MM.1S (cell line): Measurements from ENCODE around the gene STEAP2.

ENCODE experiments used
- DNase-seq: peaks from one replicate; pipeline ENCODE4 v3.0.0-alpha.2; 2015
- H2AFZ ChIP-seq: fragments of 300-600 bp; sonication (generic); 2 replicates; pipeline ENCODE4 v1.6.0; 2016; ENCODE audit warnings: antibody characterized with exemption, low read length
- H3F3A ChIP-seq: fragments of 300-600 bp; sonication (generic); 2 replicates; pipeline ENCODE4 v1.6.1; 2016; ENCODE audit warnings: mild to moderate bottlenecking, antibody characterized with exemption, low read length, moderate library complexity, mixed read lengths; ENCODE audit not compliant: insufficient read depth
- H3K27ac ChIP-seq: fragments of 300-600 bp; sonication (generic); 2 replicates; pipeline ENCODE4 v1.5.1; 2016; ENCODE audit warnings: mild to moderate bottlenecking, low read length
- H3K27me3 ChIP-seq: fragments of 300-600 bp; sonication (generic); replicated peaks from 2 replicates; pipeline ENCODE4 v1.6.0; 2016; ENCODE audit warnings: low read length; ENCODE audit not compliant: insufficient read depth
- H3K36me3 ChIP-seq: fragments of 300-600 bp; sonication (generic); replicated peaks from 2 replicates; pipeline ENCODE4 v1.6.1; 2016; ENCODE audit warnings: mild to moderate bottlenecking, low read length, mixed read lengths; ENCODE audit not compliant: insufficient read depth
- H3K4me1 ChIP-seq: fragments of 300-600 bp; sonication (generic); 2 replicates; pipeline ENCODE4 v1.6.1; 2016; ENCODE audit warnings: low read length, mixed read lengths
- H3K4me2 ChIP-seq: fragments of 300-600 bp; sonication (generic); 2 replicates; pipeline ENCODE4 v1.6.0; 2016; ENCODE audit warnings: low read depth, low read length
- H3K4me3 ChIP-seq: fragments of 300-600 bp; sonication (generic); 2 replicates; pipeline ENCODE4 v1.5.1; 2016; ENCODE audit warnings: low read length, mixed read lengths
- H3K79me2 ChIP-seq: fragments of 300-600 bp; sonication (generic); 2 replicates; pipeline ENCODE4 v1.6.1; 2016; ENCODE audit warnings: mixed run types, low read length, mixed read lengths
- H3K9ac ChIP-seq: fragments of 300-600 bp; sonication (generic); 2 replicates; pipeline ENCODE4 v1.6.1; 2016; ENCODE audit warnings: low read length, mixed read lengths
- H3K9me2 ChIP-seq: fragments of 300-600 bp; sonication (generic); replicated peaks from 2 replicates; pipeline ENCODE4 v1.6.1; 2016; ENCODE audit warnings: mild to moderate bottlenecking, low read length, mixed read lengths; ENCODE audit not compliant: insufficient read depth
- H3K9me3 ChIP-seq: fragments of 300-600 bp; sonication (generic); replicated peaks from 2 replicates; pipeline ENCODE4 v1.6.1; 2016; ENCODE audit warnings: mild to moderate bottlenecking, low read length, mixed read lengths; ENCODE audit not compliant: insufficient read depth
- H4K20me1 ChIP-seq: fragments of 300-600 bp; sonication (generic); 2 replicates; pipeline ENCODE4 v1.6.1; 2016; ENCODE audit warnings: mild to moderate bottlenecking, low read length, moderate library complexity, mixed read lengths; ENCODE audit not compliant: insufficient read depth
- EZH2 ChIP-seq: fragments of 300-600 bp; sonication (generic); optimal IDR thresholded peaks from 2 replicates; pipeline ENCODE3; 2017; ENCODE audit warnings: low read depth, mild to moderate bottlenecking, antibody characterized with exemption, low read length, mixed read lengths
- EZH2phosphoT487 ChIP-seq: fragments of 300-600 bp; sonication (generic); IDR thresholded peaks from 2 replicates; pipeline ENCODE4 v1.6.1; 2018; ENCODE audit warnings: antibody characterized with exemption, low read length
- TF ChIP-seq, protein P1 (sequence below): fragments of 300-600 bp; sonication (generic); IDR thresholded peaks from 2 replicates; pipeline ENCODE4 v1.5.1; 2016; ENCODE audit warnings: antibody characterized with exemption, low read length, mixed read lengths

STEAP2 gene

DNA sequence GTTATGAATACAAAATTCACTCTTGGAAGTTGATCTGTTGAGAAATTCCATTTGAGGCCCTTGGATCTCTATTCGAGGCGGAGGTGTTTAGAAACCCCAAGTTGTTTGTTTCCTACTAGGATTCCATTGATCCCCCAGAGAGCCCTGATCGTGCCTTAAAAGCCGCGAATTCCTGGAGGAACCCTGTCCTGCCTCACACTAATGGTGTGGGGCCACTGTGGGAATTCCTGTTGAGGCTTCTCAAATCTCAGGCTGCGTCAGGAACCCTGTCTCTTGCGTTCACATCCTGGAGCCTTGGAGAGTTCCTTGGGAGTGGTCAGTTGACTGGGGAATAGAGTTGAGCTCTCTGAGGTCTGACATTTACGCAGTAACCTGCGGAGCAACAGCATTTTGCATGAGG lies 34.6 kb downstream of the STEAP2 start:
- DNase-seq, result no peak
- TF ChIP-seq EZH2 (no peak), EZH2phosphoT487 (no peak)
- TF ChIP-seq, protein P1, sequence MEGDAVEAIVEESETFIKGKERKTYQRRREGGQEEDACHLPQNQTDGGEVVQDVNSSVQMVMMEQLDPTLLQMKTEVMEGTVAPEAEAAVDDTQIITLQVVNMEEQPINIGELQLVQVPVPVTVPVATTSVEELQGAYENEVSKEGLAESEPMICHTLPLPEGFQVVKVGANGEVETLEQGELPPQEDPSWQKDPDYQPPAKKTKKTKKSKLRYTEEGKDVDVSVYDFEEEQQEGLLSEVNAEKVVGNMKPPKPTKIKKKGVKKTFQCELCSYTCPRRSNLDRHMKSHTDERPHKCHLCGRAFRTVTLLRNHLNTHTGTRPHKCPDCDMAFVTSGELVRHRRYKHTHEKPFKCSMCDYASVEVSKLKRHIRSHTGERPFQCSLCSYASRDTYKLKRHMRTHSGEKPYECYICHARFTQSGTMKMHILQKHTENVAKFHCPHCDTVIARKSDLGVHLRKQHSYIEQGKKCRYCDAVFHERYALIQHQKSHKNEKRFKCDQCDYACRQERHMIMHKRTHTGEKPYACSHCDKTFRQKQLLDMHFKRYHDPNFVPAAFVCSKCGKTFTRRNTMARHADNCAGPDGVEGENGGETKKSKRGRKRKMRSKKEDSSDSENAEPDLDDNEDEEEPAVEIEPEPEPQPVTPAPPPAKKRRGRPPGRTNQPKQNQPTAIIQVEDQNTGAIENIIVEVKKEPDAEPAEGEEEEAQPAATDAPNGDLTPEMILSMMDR, result no peak
- Histone ChIP-seq H3K4me3 (no peak overlapping the region), H3K4me1 (peaks cover 6% of the 10 kb centered on the region; the same call in 1 of the 2 replicates), H3K27ac (no peak overlapping the region), H2AFZ (no peak overlapping the region; the same call in 1 of the 2 replicates), H3F3A (peaks cover 3% of the 10 kb centered on the region; the same call in 1 of the 2 replicates), H3K9me3 (no peaks in the 10 kb centered on the region), H3K36me3 (no peaks in the 10 kb centered on the region), H3K79me2 (no peaks in the 10 kb centered on the region), H3K4me2 (no peak overlapping the region), H3K9ac (no peak overlapping the region), H3K9me2 (no peaks in the 10 kb centered on the region), H4K20me1 (no peaks in the 10 kb centered on the region), H3K27me3 (peaks cover 8% of the 10 kb centered on the region; the same call in 1 of the 2 replicates)

DNA sequence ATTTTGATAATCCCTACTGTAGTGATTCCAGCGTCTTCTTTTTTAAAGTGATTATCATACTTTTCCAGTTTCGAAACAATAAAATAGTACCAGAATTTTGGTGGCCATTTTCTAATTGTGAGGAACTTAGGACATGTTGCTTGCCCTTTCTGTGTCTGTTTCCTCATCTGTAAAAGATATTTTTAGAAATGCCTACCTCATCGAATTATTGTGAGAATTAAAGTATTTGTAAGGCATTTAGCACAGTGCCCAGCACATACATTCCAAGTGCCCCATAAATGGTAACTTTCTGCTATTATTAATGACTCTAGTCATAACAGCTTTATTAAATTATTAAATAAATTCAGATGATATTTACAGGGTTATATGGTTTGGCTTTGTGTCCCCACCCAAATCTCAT lies 37.2 kb downstream of the STEAP2 start:
- Histone ChIP-seq H3K4me3 (no peak overlapping the region), H3K27ac (no peak overlapping the region), H3F3A (no peaks in the 10 kb centered on the region), H3K27me3 (peaks cover 8% of the 10 kb centered on the region; the same call in 1 of the 2 replicates), H4K20me1 (no peaks in the 10 kb centered on the region), H3K9me3 (no peaks in the 10 kb centered on the region), H3K9me2 (no peaks in the 10 kb centered on the region), H3K9ac (no peak overlapping the region), H2AFZ (no peak overlapping the region), H3K4me1 (no peaks in the 10 kb centered on the region), H3K4me2 (no peak overlapping the region), H3K36me3 (no peaks in the 10 kb centered on the region), H3K79me2 (no peaks in the 10 kb centered on the region)
- TF ChIP-seq EZH2, result no peak
- TF ChIP-seq EZH2phosphoT487, result no peak
- TF ChIP-seq, protein P1, result no peak
- DNase-seq, result no peak

GRCh38 chr7:90250601-90251303 lies 39.2 kb downstream of the STEAP2 start:
- peaks cover 8% of the 10 kb centered on the region; the same call in 1 of the 2 replicates for H3K27me3 ChIP-seq
- TF ChIP-seq, protein P1, result no peak
- TF ChIP-seq EZH2 (no peak), EZH2phosphoT487 (no peak)
- H2AFZ ChIP-seq, result no peak overlapping the region
- H3K79me2 ChIP-seq, result no peaks in the 10 kb centered on the region
- H3F3A ChIP-seq, result no peaks in the 10 kb centered on the region
- no peaks in the 10 kb centered on the region for H3K9me3 ChIP-seq
- H4K20me1 ChIP-seq, result no peaks in the 10 kb centered on the region
- no peaks in the 10 kb centered on the region for H3K4me1 ChIP-seq
- no peaks in the 10 kb centered on the region for H3K36me3 ChIP-seq
- H3K9ac ChIP-seq, result no peak overlapping the region
- H3K4me2 ChIP-seq, result no peak overlapping the region
- H3K4me3 ChIP-seq, result no peak overlapping the region
- H3K9me2 ChIP-seq, result no peaks in the 10 kb centered on the region
- no peak overlapping the region for H3K27ac ChIP-seq
- DNase-seq, result no peak
